ENCODE results near the gene ZIC4. TPM values are rescaled to one million over a fixed set of nuclear protein-coding genes. Genes with fewer than 3 reads are reported as not detected.

The ZIC4 gene
- total and polyA plus RNA-seq, 10 of the 15 experiments (the other 5 are each of a cell fraction or from before 2014, with no cell fraction given): not detected

- TF ChIP-seq NKRF (conservative IDR thresholded peaks at IDR 0.05) (no peak), YBX1 (IDR thresholded peaks at IDR 0.05) (no peak), STAT1 (conservative IDR thresholded peaks at IDR 0.05) (no peak)
Measured at GRCh38 chr3:147336543-147337278, 69.6 kb downstream of the ZIC4 start (continued).

Other genes with a start within 250 kb of the ZIC4 start
- gene ZIC1, start 2.8 kb upstream of the ZIC4 start, total RNA-seq (2014; rRNA removed): not detected in 2 replicates
- gene ZIC1, start 2.8 kb upstream of the ZIC4 start, total RNA-seq (2014; rRNA removed; fragmentation: Illumina TruSeq; extraction: Trizol): not detected in 2 replicates
- gene ZIC1, start 2.8 kb upstream of the ZIC4 start, total RNA-seq (2021): not detected in 2 replicates
- gene ZIC1, start 2.8 kb upstream of the ZIC4 start, polyA plus RNA-seq (2011; rRNA removed): not detected in 2 replicates
- gene ZIC1, start 2.8 kb upstream of the ZIC4 start, polyA plus RNA-seq (2014; fragmentation: Illumina TruSeq; extraction: Trizol): not detected in 2 replicates
- not detected for gene ZIC1, start 2.8 kb upstream of the ZIC4 start, polyA plus RNA-seq (2014; fragmentation: Nextera tagmentation; extraction: Ambion mirVana)
- gene ZIC1, start 2.8 kb upstream of the ZIC4 start, polyA plus RNA-seq (2014; rRNA removed): not detected in 2 replicates
- gene ZIC1, start 2.8 kb upstream of the ZIC4 start, polyA plus RNA-seq (2016; fragmentation: Nextera tagmentation; extraction: Ambion mirVana): not detected

Measured in GM12878 (cell line).